ENCODE measurements around the gene NR4A2. TPM values are rescaled to one million over a fixed set of nuclear protein-coding genes. Genes with fewer than 3 reads are reported as not detected.
A peak's percentile ranks its signal among the peaks of the same experiment; 100 is the strongest.

The NR4A2 gene
- total RNA-seq, 1 donor = not detected

DNA sequence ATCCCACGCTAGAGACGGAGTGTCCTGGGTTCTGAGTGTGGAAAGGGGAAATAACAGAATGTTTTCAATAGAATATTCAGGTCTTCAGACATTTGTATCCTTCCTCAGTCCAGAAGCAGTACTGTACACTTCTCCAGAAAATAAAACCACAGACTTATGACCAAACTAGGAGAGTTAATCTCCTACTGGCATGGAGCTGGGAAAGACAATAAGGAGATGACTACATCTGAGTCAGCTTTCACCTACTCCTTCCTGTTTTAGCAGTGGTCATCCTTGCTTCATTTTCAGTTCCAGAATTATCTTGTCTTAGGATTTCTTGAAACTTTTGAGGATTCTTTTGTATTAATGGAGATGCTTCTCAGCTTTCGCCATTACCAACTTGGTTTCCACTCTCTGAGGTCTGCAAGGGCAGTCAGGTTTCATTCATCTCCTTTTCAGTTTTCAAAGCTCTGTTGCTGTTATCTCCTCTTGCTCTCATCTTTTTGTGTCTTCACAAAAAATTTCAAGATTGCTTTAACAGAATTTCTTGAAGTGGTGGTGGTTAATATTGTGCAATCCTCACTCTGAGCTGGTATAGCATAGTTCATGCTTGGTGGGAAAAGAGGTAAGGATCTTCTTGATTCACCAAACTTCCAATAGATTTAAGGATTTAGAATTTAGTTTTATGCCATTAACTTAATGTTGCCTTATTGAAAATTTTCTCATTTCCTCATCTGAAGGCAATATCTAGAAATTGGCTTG, 23.7 kb upstream of the NR4A2 start:
- no peak overlapping the region for H3K4me3 ChIP-seq (ENCODE audit: low read depth, low read length)
- TF ChIP-seq, protein P1, sequence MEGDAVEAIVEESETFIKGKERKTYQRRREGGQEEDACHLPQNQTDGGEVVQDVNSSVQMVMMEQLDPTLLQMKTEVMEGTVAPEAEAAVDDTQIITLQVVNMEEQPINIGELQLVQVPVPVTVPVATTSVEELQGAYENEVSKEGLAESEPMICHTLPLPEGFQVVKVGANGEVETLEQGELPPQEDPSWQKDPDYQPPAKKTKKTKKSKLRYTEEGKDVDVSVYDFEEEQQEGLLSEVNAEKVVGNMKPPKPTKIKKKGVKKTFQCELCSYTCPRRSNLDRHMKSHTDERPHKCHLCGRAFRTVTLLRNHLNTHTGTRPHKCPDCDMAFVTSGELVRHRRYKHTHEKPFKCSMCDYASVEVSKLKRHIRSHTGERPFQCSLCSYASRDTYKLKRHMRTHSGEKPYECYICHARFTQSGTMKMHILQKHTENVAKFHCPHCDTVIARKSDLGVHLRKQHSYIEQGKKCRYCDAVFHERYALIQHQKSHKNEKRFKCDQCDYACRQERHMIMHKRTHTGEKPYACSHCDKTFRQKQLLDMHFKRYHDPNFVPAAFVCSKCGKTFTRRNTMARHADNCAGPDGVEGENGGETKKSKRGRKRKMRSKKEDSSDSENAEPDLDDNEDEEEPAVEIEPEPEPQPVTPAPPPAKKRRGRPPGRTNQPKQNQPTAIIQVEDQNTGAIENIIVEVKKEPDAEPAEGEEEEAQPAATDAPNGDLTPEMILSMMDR (IDR thresholded peaks at IDR 0.05; ENCODE audit: insufficient read depth, low read depth, low read length) = no peak
- peak; percentile 12 for DNase-seq (ENCODE audit: low read depth)

DNA sequence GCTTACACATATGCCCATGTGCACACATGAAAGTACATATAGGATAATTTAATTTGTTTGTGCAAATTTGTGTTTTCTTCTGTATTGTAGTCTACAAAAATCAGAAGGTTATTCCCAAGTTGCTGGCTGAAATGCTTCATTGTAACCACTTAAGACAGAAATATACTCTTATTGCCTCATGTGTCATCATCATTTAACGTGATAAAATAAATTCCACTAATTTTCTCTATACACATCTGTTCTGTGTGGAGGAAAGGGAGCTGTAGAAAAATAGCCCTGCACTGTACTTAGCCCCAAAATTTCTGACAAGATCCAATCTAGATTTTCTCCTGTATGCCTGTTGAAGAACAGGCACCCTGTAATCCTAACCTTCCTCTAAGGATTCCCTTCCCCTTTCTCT, 20.4 kb upstream of the NR4A2 start:
- TF ChIP-seq, protein P1 (IDR thresholded peaks at IDR 0.05; ENCODE audit: insufficient read depth, low read depth, low read length) = no peak
- no peak for DNase-seq (ENCODE audit: low read depth)
- no peak overlapping the region for H3K4me3 ChIP-seq (ENCODE audit: low read depth, low read length)

GRCh38 chr2:156350374-156351142, 18.0 kb upstream of the NR4A2 start:
- no peak for DNase-seq (ENCODE audit: low read depth)

GRCh38 chr2:156349605-156350004, 17.1 kb upstream of the NR4A2 start:
- no peak for DNase-seq (ENCODE audit: low read depth)
- H3K4me3 ChIP-seq (ENCODE audit: low read depth, low read length) = no peak overlapping the region
- TF ChIP-seq, protein P1 (IDR thresholded peaks at IDR 0.05; ENCODE audit: insufficient read depth, low read depth, low read length) = no peak

More at GRCh38 chr2:156350374-156351142, 18.0 kb upstream of the NR4A2 start:
- TF ChIP-seq, protein P1 (IDR thresholded peaks at IDR 0.05; ENCODE audit: insufficient read depth, low read depth, low read length) = no peak
- no peak overlapping the region for H3K4me3 ChIP-seq (ENCODE audit: low read depth, low read length)

- TF ChIP-seq, protein P1 (IDR thresholded peaks at IDR 0.05; ENCODE audit: insufficient read depth, low read depth, low read length) = no peak
Measured at GRCh38 chr2:156349161-156349560, 16.6 kb upstream of the NR4A2 start.

GRCh38 chr2:156347431-156347830, 14.9 kb upstream of the NR4A2 start:
- TF ChIP-seq, protein P1 (IDR thresholded peaks at IDR 0.05; ENCODE audit: insufficient read depth, low read depth, low read length) = no peak
- no peak for DNase-seq (ENCODE audit: low read depth)
- H3K4me3 ChIP-seq (ENCODE audit: low read depth, low read length) = no peak overlapping the region

More at GRCh38 chr2:156349161-156349560, 16.6 kb upstream of the NR4A2 start:
- H3K4me3 ChIP-seq (ENCODE audit: low read depth, low read length) = no peak overlapping the region
- no peak for DNase-seq (ENCODE audit: low read depth)
